Calu3 (cell line): Measurements from ENCODE around the gene MS4A8. TPM values are rescaled to one million over a fixed set of nuclear protein-coding genes. Genes with fewer than 3 reads are reported as not detected.

Source experiments
- BruUV-seq: library from RNA; stranded (reverse); fragments of 400-500 nt; replicated peaks from 2 replicates; lab custom pipeline; 2021; lab: Mats Ljungman, UMichigan
- CTCF ChIA-PET: fragments of 300-600 bp; sonication (Branson Sonifier 250); formaldehyde crosslinking; loops from one replicate; lab custom pipeline; 2022; ENCODE audit warnings: antibody characterized with exemption; lab: Charles Lee
- DNase-seq: peaks from one replicate; pipeline ENCODE4 v3.0.0; 2022
- H3K27ac Mint-ChIP-seq: one replicate; pipeline ENCODE4 v1.8.0; 2022; ENCODE audit warnings: mixed read lengths; ENCODE audit not compliant: unreplicated experiment
- H3K27me3 Mint-ChIP-seq: one replicate; pipeline ENCODE4 v1.8.0; 2022; ENCODE audit warnings: mixed read lengths; ENCODE audit not compliant: unreplicated experiment
- H3K36me3 Mint-ChIP-seq: one replicate; pipeline ENCODE4 v1.8.0; 2022; ENCODE audit warnings: mild to moderate bottlenecking, moderate library complexity, mixed read lengths; ENCODE audit not compliant: insufficient read depth, unreplicated experiment
- H3K4me1 Mint-ChIP-seq: one replicate; pipeline ENCODE4 v1.8.0; 2022; ENCODE audit warnings: mild to moderate bottlenecking, low read depth, mixed read lengths; ENCODE audit not compliant: unreplicated experiment
- H3K4me3 Mint-ChIP-seq: one replicate; pipeline ENCODE4 v1.8.0; 2022; ENCODE audit warnings: mild to moderate bottlenecking, low read depth, moderate library complexity, mixed read lengths; ENCODE audit not compliant: unreplicated experiment
- H3K9me3 Mint-ChIP-seq: one replicate; pipeline ENCODE4 v1.8.0; 2022; ENCODE audit warnings: low read depth, mixed read lengths; ENCODE audit not compliant: unreplicated experiment
- intact Hi-C: fragments of 100-400 bp; cut with micrococcal nuclease; formaldehyde crosslinking; loops from one replicate; pipeline ENCODE4 v1.10.0; 2022; ENCODE audit not compliant: unreplicated experiment
- total RNA-seq: library from RNA; stranded (reverse); gene quantifications from 2 replicates; pipeline ENCODE4 v1.2.3, GENCODE V29; 2022
- TF ChIP-seq, protein P1 (sequence below): fragments of 200-600 bp; IDR thresholded peaks from one replicate; pipeline ENCODE4 v1.8.0; 2022; ENCODE audit warnings: antibody characterized with exemption; ENCODE audit not compliant: unreplicated experiment

MS4A8 gene
- total RNA-seq, 1 experiment from 2014 or later, result 0.57 TPM

DNA sequence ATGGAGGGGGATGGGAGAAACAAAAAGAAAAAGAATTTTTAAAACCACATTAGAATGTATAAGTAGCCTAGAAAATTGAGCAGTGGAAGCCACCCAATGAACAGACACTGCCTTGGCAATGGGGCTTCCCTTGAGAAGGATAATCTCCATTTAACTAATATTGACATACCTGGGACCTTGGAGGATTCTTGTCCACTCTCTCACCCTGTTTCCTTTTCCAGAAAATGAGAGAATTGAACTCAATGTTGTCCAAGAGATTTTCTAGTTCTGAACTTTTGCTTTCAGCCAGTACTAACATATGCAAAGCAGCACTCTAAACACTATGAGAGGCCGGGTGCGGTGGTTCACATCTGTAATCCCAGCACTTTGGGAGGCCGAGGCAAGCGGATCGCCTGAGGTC is 524 bp downstream of the MS4A8 start:
- BruUV-seq, result no TSS peak
- TF ChIP-seq, protein P1, sequence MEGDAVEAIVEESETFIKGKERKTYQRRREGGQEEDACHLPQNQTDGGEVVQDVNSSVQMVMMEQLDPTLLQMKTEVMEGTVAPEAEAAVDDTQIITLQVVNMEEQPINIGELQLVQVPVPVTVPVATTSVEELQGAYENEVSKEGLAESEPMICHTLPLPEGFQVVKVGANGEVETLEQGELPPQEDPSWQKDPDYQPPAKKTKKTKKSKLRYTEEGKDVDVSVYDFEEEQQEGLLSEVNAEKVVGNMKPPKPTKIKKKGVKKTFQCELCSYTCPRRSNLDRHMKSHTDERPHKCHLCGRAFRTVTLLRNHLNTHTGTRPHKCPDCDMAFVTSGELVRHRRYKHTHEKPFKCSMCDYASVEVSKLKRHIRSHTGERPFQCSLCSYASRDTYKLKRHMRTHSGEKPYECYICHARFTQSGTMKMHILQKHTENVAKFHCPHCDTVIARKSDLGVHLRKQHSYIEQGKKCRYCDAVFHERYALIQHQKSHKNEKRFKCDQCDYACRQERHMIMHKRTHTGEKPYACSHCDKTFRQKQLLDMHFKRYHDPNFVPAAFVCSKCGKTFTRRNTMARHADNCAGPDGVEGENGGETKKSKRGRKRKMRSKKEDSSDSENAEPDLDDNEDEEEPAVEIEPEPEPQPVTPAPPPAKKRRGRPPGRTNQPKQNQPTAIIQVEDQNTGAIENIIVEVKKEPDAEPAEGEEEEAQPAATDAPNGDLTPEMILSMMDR, result no peak
- Mint-ChIP-seq H3K27me3 (peaks cover 16% of the 10 kb centered on the region), H3K9me3 (no peaks in the 10 kb centered on the region), H3K4me3 (no peak overlapping the region), H3K36me3 (no peaks in the 10 kb centered on the region), H3K4me1 (no peaks in the 10 kb centered on the region), H3K27ac (no peak overlapping the region)
- CTCF ChIA-PET, result interaction anchor here (1.0 kb wide), 2 partner anchors 9 to 63 kb away, joined by 3 read pairs; no protein-coding TSS in a partner anchor
- intact Hi-C loops, result no loop called here
- DNase-seq, result no peak

GRCh38 chr11:60700689-60701468 is 1.5 kb downstream of the MS4A8 start:
- H3K4me3 Mint-ChIP-seq, result no peak overlapping the region
- CTCF ChIA-PET, result interaction anchor here (0.8 to 1.1 kb wide), 2 partner anchors 62 to 641 kb away, joined by 3 read pairs; no protein-coding TSS in a partner anchor
- no peaks in the 10 kb centered on the region for H3K4me1 Mint-ChIP-seq
- DNase-seq, result peak; percentile 52
- peaks cover 6% of the 10 kb centered on the region for H3K27me3 Mint-ChIP-seq
- intact Hi-C loops, result loop anchor here (1.0 kb wide), 1 partner anchor 55 kb away; the partner anchor contains the start of gene MS4A15
- BruUV-seq, result no TSS peak
- H3K27ac Mint-ChIP-seq, result no peak overlapping the region
- H3K36me3 Mint-ChIP-seq, result no peaks in the 10 kb centered on the region
- H3K9me3 Mint-ChIP-seq, result no peaks in the 10 kb centered on the region
- TF ChIP-seq, protein P1, result peak; percentile 43

- H3K4me1 Mint-ChIP-seq, result no peaks in the 10 kb centered on the region
- TF ChIP-seq, protein P1, result no peak
- CTCF ChIA-PET, result interaction anchor here (0.8 to 1.1 kb wide), 2 partner anchors 61 to 640 kb away, joined by 3 read pairs; no protein-coding TSS in a partner anchor
- intact Hi-C loops, result loop anchor here (1.0 kb wide), 1 partner anchor 55 kb away; the partner anchor contains the start of gene MS4A15
- no peak overlapping the region for H3K27ac Mint-ChIP-seq
- H3K4me3 Mint-ChIP-seq, result no peak overlapping the region
- DNase-seq, result no peak
- H3K27me3 Mint-ChIP-seq, result peaks cover under 1% of the 10 kb centered on the region
- no TSS peak for BruUV-seq
- no peaks in the 10 kb centered on the region for H3K9me3 Mint-ChIP-seq
- H3K36me3 Mint-ChIP-seq, result no peaks in the 10 kb centered on the region
These were observed 2.0 kb downstream of the MS4A8 start for GRCh38 chr11:60701469-60701818.

GRCh38 chr11:60703374-60703773 is 4.0 kb downstream of the MS4A8 start:
- H3K4me1 Mint-ChIP-seq, result no peaks in the 10 kb centered on the region
- H3K27ac Mint-ChIP-seq, result no peak overlapping the region
- intact Hi-C loops, result no loop called here
- no peaks in the 10 kb centered on the region for H3K9me3 Mint-ChIP-seq
- TF ChIP-seq, protein P1, result no peak
- H3K27me3 Mint-ChIP-seq, result peaks cover 12% of the 10 kb centered on the region
- no peaks in the 10 kb centered on the region for H3K36me3 Mint-ChIP-seq
- no TSS peak for BruUV-seq
- CTCF ChIA-PET, result interaction anchor here (0.7 kb wide), 1 partner anchor 912 kb away, joined by 3 read pairs; no protein-coding TSS in a partner anchor
- no peak overlapping the region for H3K4me3 Mint-ChIP-seq
- no peak for DNase-seq
